HCT116 (cell line): ENCODE measurements around the gene MYH10. TPM values are rescaled to one million over a fixed set of nuclear protein-coding genes. Genes with fewer than 3 reads are reported as not detected.

Experiments
- ATAC-seq: fragments of 200-7000 bp; cut with Tn5 transposase; 2 replicates; pipeline ENCODE4 v1.9.1; 2020; ENCODE audit warnings: mild to moderate bottlenecking, moderate library complexity
- BruUV-seq: library from RNA; stranded (reverse); fragments of 400-500 nt; replicated peaks from 2 replicates; lab custom pipeline; 2021; lab: Mats Ljungman, UMichigan
- CTCF ChIA-PET: fragments of 300-600 bp; sonication (Branson Sonifier 250); formaldehyde crosslinking; loops from one replicate; lab custom pipeline; 2021; ENCODE audit warnings: antibody characterized with exemption; lab: Charles Lee
- POLR2A ChIA-PET: fragments of 300-600, 350-600 bp; sonication (Branson Sonifier 250); formaldehyde crosslinking; loops from one replicate; lab custom pipeline; 2021; ENCODE audit warnings: antibody characterized with exemption; lab: Charles Lee
- RAD21 ChIA-PET, 2 experiments: fragments of 300-600 bp; sonication (Branson Sonifier 250); formaldehyde crosslinking; loops; one replicate each; lab custom pipeline; 2023; ENCODE audit warnings: low total read pairs in 2 of 2; ENCODE audit not compliant: uncharacterized antibody in 2 of 2, unreplicated experiment in 2 of 2, low non-redundant PET in 1 of 2; lab: Charles Lee
- DNase-seq: peaks from one replicate; pipeline ENCODE4 v3.0.0-alpha.2; 2010; ENCODE audit warnings: low read depth, low spot score
- H2AFZ ChIP-seq: fragments of 200-600 bp; shearing (Covaris generic), sonication (generic); 2 replicates; pipeline ENCODE4 v1.6.1; 2017; ENCODE audit warnings: low read depth, mixed run types, mixed read lengths, antibody characterized with exemption, low read length; ENCODE audit not compliant: poor library complexity, severe bottlenecking
- H3K27ac ChIP-seq: 2 replicates; pipeline ENCODE4 v1.5.1; 2012; ENCODE audit warnings: low read depth, low read length
- H3K27me3 ChIP-seq: fragments of 200-600 bp; sonication (generic); 2 replicates; pipeline ENCODE4 v1.6.1; 2016; ENCODE audit warnings: mixed run types, low read length, mixed read lengths; ENCODE audit not compliant: insufficient read depth
- H3K36me3 ChIP-seq, 2 experiments: fragments of 200-500 bp in 1 of 2; fragments of 200-600 bp in 1 of 2; sonication (Bioruptor generic) in 1 of 2; sonication (generic) in 1 of 2; 2 replicates each; pipeline versions ENCODE4 v1.5.1 to v1.6.1; 2014 to 2016; ENCODE audit warnings: low read length in 2 of 2, inconsistent platforms in 1 of 2, mixed read lengths in 1 of 2, mixed run types in 1 of 2; ENCODE audit not compliant: insufficient read depth in 2 of 2, control insufficient read depth in 1 of 2
- H3K4me1 ChIP-seq, 2 experiments: fragments of 200-600 bp in 1 of 2; sonication (generic) in 1 of 2; 2 replicates each; pipeline versions ENCODE4 v1.5.1 to v1.6.1; 2012 to 2017; ENCODE audit warnings: low read length in 2 of 2, inconsistent platforms in 1 of 2, mild to moderate bottlenecking in 1 of 2, mixed read lengths in 1 of 2, mixed run types in 1 of 2, moderate library complexity in 1 of 2; ENCODE audit not compliant: insufficient read depth in 2 of 2, control insufficient read depth in 1 of 2
- H3K4me2 ChIP-seq: fragments of 200-600 bp; sonication (generic); 2 replicates; pipeline ENCODE4 v1.6.1; 2017; ENCODE audit warnings: mixed run types, low read length, mixed read lengths
- H3K4me3 ChIP-seq, 2 experiments: fragments of 200-600 bp in 1 of 2; sonication (generic) in 1 of 2; replicated peaks in 1 of 2; 2 replicates each; pipeline ENCODE4 v1.5.1; 2011 to 2016; ENCODE audit warnings: low read length in 2 of 2, control low read depth in 1 of 2, low read depth in 1 of 2, mild to moderate bottlenecking in 1 of 2, mixed read lengths in 1 of 2, mixed run types in 1 of 2
- H3K79me2 ChIP-seq: fragments of 200-600 bp; sonication (generic); 2 replicates; pipeline ENCODE4 v1.6.1; 2017; ENCODE audit warnings: mild to moderate bottlenecking, mixed run types, low read length, moderate library complexity, mixed read lengths; ENCODE audit not compliant: insufficient read depth
- H3K9ac ChIP-seq: fragments of 200-600 bp; sonication (generic); 2 replicates; pipeline ENCODE4 v1.6.1; 2016; ENCODE audit warnings: low read length, mixed read lengths
- H3K9me2 ChIP-seq: fragments of 200-600 bp; sonication (generic), shearing (Covaris generic); 2 replicates; pipeline ENCODE4 v1.6.1; 2017; ENCODE audit warnings: mixed run types, mild to moderate bottlenecking, moderate library complexity; ENCODE audit not compliant: insufficient read depth
- H3K9me3 ChIP-seq, 2 experiments: fragments of 200-500 bp in 1 of 2; fragments of 200-600 bp in 1 of 2; sonication (Bioruptor generic) in 1 of 2; sonication (generic) in 1 of 2; 2 replicates each; pipeline ENCODE4 v1.6.1; 2014 to 2017; ENCODE audit warnings: low read length in 2 of 2, mixed read lengths in 2 of 2, inconsistent platforms in 1 of 2, low read depth in 1 of 2, mild to moderate bottlenecking in 1 of 2, mixed run types in 1 of 2, moderate library complexity in 1 of 2; ENCODE audit not compliant: control insufficient read depth in 1 of 2, insufficient read depth in 1 of 2
- H4K20me1 ChIP-seq: fragments of 200-600 bp; sonication (generic), shearing (Covaris generic); 2 replicates; pipeline ENCODE4 v1.6.1; 2017; ENCODE audit warnings: mixed run types, mild to moderate bottlenecking, moderate library complexity; ENCODE audit not compliant: insufficient read depth
- ATF3 ChIP-seq: IDR thresholded peaks from 2 replicates; pipeline ENCODE4 v1.6.1; 2012
- CBX3 ChIP-seq: IDR thresholded peaks from 2 replicates; pipeline ENCODE4 v1.6.1; 2012; ENCODE audit warnings: low read depth
- CEBPB ChIP-seq: IDR thresholded peaks from 2 replicates; pipeline ENCODE4 v1.6.1; 2012; ENCODE audit warnings: low read depth
- CTCF ChIP-seq, 3 experiments: fragments of 200-600 bp in 1 of 3; sonication (generic) in 1 of 3; IDR thresholded peaks in 2 of 3; conservative IDR thresholded peaks in 1 of 3; 2 replicates each; pipeline ENCODE4 v1.5.1; 2012 to 2017; ENCODE audit warnings: low read depth in 2 of 3, low read length in 2 of 3, antibody characterized with exemption in 1 of 3, borderline replicate concordance in 1 of 3, control low read depth in 1 of 3, mild to moderate bottlenecking in 1 of 3, mixed read lengths in 1 of 3, mixed run types in 1 of 3, moderate library complexity in 1 of 3; ENCODE audit not compliant: insufficient read depth in 1 of 3
- ELF1 ChIP-seq: IDR thresholded peaks from 2 replicates; pipeline ENCODE4 v1.6.1; 2012; ENCODE audit warnings: low read depth, borderline replicate concordance
- JUND ChIP-seq: IDR thresholded peaks from 2 replicates; pipeline ENCODE4 v1.6.1; 2012
- REST ChIP-seq: IDR thresholded peaks from 2 replicates; pipeline ENCODE4 v1.6.1; 2012; ENCODE audit warnings: low read depth
- SRF ChIP-seq: IDR thresholded peaks from 2 replicates; pipeline ENCODE4 v1.6.1; 2012; ENCODE audit warnings: low read depth
- TCF7L2 ChIP-seq: IDR thresholded peaks from 2 replicates; pipeline ENCODE4 v1.7.0; 2011; ENCODE audit warnings: borderline replicate concordance, inconsistent platforms; ENCODE audit not compliant: insufficient read depth, insufficient read length; ENCODE audit errors: extremely low read depth
- intact Hi-C: fragments of 100-400 bp; cut with micrococcal nuclease; formaldehyde crosslinking; loops from 2 replicates; pipeline ENCODE4 v1.10.0; 2022
- total RNA-seq: library from RNA; stranded (reverse); gene quantifications from one replicate; pipeline ENCODE4 v1.2.1, GENCODE V29; 2021; ENCODE audit not compliant: unreplicated experiment

The MYH10 gene
- total RNA-seq, 1 experiment from 2014 or later, result 39.2 TPM

GRCh38 chr17:8503807-8504206 lies 126.7 kb downstream of the MYH10 start:
- no peak overlapping the region for H3K4me3 ChIP-seq
- BruUV-seq, result no TSS peak
- H3K27ac ChIP-seq, result no peak overlapping the region
- H3K9me3 ChIP-seq, result no peaks in the 10 kb centered on the region
- no peaks in the 10 kb centered on the region for H3K27me3 ChIP-seq
- no peak overlapping the region for H2AFZ ChIP-seq
- intact Hi-C loops, result no loop called here
- no peak overlapping the region for H3K9ac ChIP-seq
- H3K9me2 ChIP-seq, result no peaks in the 10 kb centered on the region
- no peak for DNase-seq
- no peak for ATAC-seq
- H3K4me2 ChIP-seq, result no peak overlapping the region
- POLR2A ChIA-PET, result no interaction called here
- no peaks in the 10 kb centered on the region for H3K79me2 ChIP-seq
- TF ChIP-seq REST (no peak), JUND (no peak), ELF1 (no peak), CBX3 (no peak), CEBPB (no peak), SRF (no peak), TCF7L2 (no peak), ATF3 (no peak), CTCF (IDR thresholded peaks at IDR 0.05 in 2 of 3, conservative IDR thresholded peaks at IDR 0.05 in 1 of 3; ENCODE audit: borderline replicate concordance in 1 of 3, insufficient read depth in 1 of 3, low read depth in 2 of 3, low read length in 2 of 3) (no peak)
- peaks cover 10 to 22% of the 10 kb centered on the region in 2 experiments; a peak in 3 of 4 replicates for H3K36me3 ChIP-seq
- RAD21 ChIA-PET, result no interaction called here
- no peaks in the 10 kb centered on the region for H3K4me1 ChIP-seq
- CTCF ChIA-PET, result no interaction called here
- no peaks in the 10 kb centered on the region for H4K20me1 ChIP-seq
